ENCODE results near the gene LUZP2. TPM values are rescaled to one million over a fixed set of nuclear protein-coding genes. Genes with fewer than 3 reads are reported as not detected.

The LUZP2 gene
- polyA plus RNA-seq, 4 donors = 1.6 to 13.5 (median 2.5) TPM

GRCh38 chr11:24559315-24559714 lies 62.5 kb downstream of the LUZP2 start:
- DNase-seq (ENCODE audit: low read depth in 4 of 4, low spot score in 3 of 4) = no peak

GRCh38 chr11:24560324-24560723 lies 63.5 kb downstream of the LUZP2 start:
- no peak for DNase-seq (ENCODE audit: low read depth in 4 of 4, low spot score in 3 of 4)

GRCh38 chr11:24567380-24567779 lies 70.5 kb downstream of the LUZP2 start:
- DNase-seq (ENCODE audit: low read depth in 4 of 4, low spot score in 3 of 4) = no peak

GRCh38 chr11:24572376-24572775 lies 75.5 kb downstream of the LUZP2 start:
- DNase-seq (ENCODE audit: low read depth in 4 of 4, low spot score in 3 of 4) = no peak

GRCh38 chr11:24574461-24574860 lies 77.6 kb downstream of the LUZP2 start:
- no peak for DNase-seq (ENCODE audit: low read depth in 4 of 4, low spot score in 3 of 4)

- no peak for DNase-seq (ENCODE audit: low read depth in 4 of 4, low spot score in 3 of 4)
Observed at GRCh38 chr11:24575392-24575791, 78.5 kb downstream of the LUZP2 start.

GRCh38 chr11:24585192-24585591 lies 88.3 kb downstream of the LUZP2 start:
- no peak for DNase-seq (ENCODE audit: low read depth in 4 of 4, low spot score in 3 of 4)

GRCh38 chr11:24587635-24588034 lies 90.8 kb downstream of the LUZP2 start:
- no peak for DNase-seq (ENCODE audit: low read depth in 4 of 4, low spot score in 3 of 4)

- no peak for DNase-seq (ENCODE audit: low read depth in 4 of 4, low spot score in 3 of 4)
Observed at GRCh38 chr11:24588081-24588480, 91.2 kb downstream of the LUZP2 start.

- DNase-seq (ENCODE audit: low read depth in 4 of 4, low spot score in 3 of 4) = no peak
Observed at GRCh38 chr11:24589064-24589463, 92.2 kb downstream of the LUZP2 start.

- no peak for DNase-seq (ENCODE audit: low read depth in 4 of 4, low spot score in 3 of 4)
Observed at GRCh38 chr11:24591283-24591682, 94.4 kb downstream of the LUZP2 start.

GRCh38 chr11:24592360-24592759 lies 95.5 kb downstream of the LUZP2 start:
- DNase-seq (ENCODE audit: low read depth in 4 of 4, low spot score in 3 of 4) = no peak

- no peak for DNase-seq (ENCODE audit: low read depth in 4 of 4, low spot score in 3 of 4)
Observed at GRCh38 chr11:24593332-24593731, 96.5 kb downstream of the LUZP2 start.

GRCh38 chr11:24594401-24594800 lies 97.5 kb downstream of the LUZP2 start:
- DNase-seq (ENCODE audit: low read depth in 4 of 4, low spot score in 3 of 4) = no peak

- no peak for DNase-seq (ENCODE audit: low read depth in 4 of 4, low spot score in 3 of 4)
Observed at GRCh38 chr11:24598641-24599040, 101.8 kb downstream of the LUZP2 start.

GRCh38 chr11:24609192-24610119 lies 112.6 kb downstream of the LUZP2 start:
- DNase-seq (ENCODE audit: low read depth in 4 of 4, low spot score in 3 of 4) = peak in 2 of 4 donors; percentile 10 to 11

GRCh38 chr11:24615451-24616160 lies 118.8 kb downstream of the LUZP2 start:
- no peak for DNase-seq (ENCODE audit: low read depth in 4 of 4, low spot score in 3 of 4)

- DNase-seq (ENCODE audit: low read depth in 4 of 4, low spot score in 3 of 4) = no peak
Observed at GRCh38 chr11:24617856-24618255, 121.0 kb downstream of the LUZP2 start.

GRCh38 chr11:24619900-24620299 lies 123.0 kb downstream of the LUZP2 start:
- no peak for DNase-seq (ENCODE audit: low read depth in 4 of 4, low spot score in 3 of 4)

GRCh38 chr11:24622262-24622661 lies 125.4 kb downstream of the LUZP2 start:
- no peak for DNase-seq (ENCODE audit: low read depth in 4 of 4, low spot score in 3 of 4)

- no peak for DNase-seq (ENCODE audit: low read depth in 4 of 4, low spot score in 3 of 4)
Observed at GRCh38 chr11:24623121-24623520, 126.3 kb downstream of the LUZP2 start.

GRCh38 chr11:24624432-24624831 lies 127.6 kb downstream of the LUZP2 start:
- no peak for DNase-seq (ENCODE audit: low read depth in 4 of 4, low spot score in 3 of 4)

All from left renal pelvis (tissue), 4 donors.